NCI-H82 (cell line): ENCODE measurements around the gene CTNNA3.

Experiments used
- DNase-seq: peaks from one replicate; lab custom pipeline; 2025; lab: John Stamatoyannopoulos, UW

CTNNA3 gene

DNA sequence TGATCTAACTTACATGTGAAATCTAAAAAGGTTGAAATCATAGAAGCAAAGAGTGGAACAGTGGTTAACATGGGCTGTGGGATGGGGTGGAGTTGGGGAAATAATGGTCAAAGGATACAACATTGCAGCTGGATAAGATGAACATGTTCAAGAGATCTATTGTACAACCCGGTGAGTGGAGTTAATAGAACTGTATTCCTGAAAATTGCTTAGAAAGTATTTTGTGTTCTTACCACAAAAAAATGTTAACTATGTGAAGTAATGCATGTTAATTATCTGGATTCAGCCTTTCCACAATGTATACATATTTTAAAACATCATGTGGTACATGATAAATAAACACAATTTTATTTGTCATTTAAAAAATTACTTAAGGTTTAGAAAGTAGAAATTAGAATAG, 1041.1 kb downstream of the CTNNA3 start:
- DNase-seq: no peak

- DNase-seq: no peak
These were observed 1044.5 kb downstream of the CTNNA3 start for GRCh38 chr10:66651308-66652082.

GRCh38 chr10:66649626-66650025, 1046.4 kb downstream of the CTNNA3 start:
- DNase-seq: no peak

GRCh38 chr10:66642217-66642616, 1053.8 kb downstream of the CTNNA3 start:
- DNase-seq: no peak

DNA sequence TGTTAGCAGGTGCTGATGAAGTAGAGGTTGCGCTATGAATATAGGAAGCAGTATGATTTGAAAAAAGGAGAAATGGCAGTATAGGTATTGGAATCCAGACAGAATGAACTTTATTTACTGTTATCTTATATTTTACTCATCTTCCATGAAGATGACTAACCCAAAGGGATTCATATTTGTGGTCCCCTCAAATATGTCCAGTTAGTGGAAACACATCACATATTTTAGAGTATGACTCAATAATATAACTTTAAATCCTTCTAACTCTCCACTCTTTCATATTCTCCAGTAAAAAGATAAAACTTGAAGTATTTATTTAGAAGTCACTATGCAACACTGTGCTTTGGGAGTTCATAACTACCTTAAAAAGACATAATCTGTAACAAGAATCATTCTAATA, 1056.6 kb downstream of the CTNNA3 start:
- DNase-seq: no peak

- no peak for DNase-seq
These were observed 1058.5 kb downstream of the CTNNA3 start for GRCh38 chr10:66637273-66638036.

GRCh38 chr10:66629996-66630395, 1066.0 kb downstream of the CTNNA3 start:
- no peak for DNase-seq

GRCh38 chr10:66627156-66627555, 1068.8 kb downstream of the CTNNA3 start:
- DNase-seq: peak; percentile 66

GRCh38 chr10:66625709-66626590, 1070.0 kb downstream of the CTNNA3 start:
- DNase-seq: no peak

GRCh38 chr10:66622050-66622449, 1073.9 kb downstream of the CTNNA3 start:
- DNase-seq: no peak

- DNase-seq: peak; percentile 34
These were observed 1091.8 kb downstream of the CTNNA3 start for GRCh38 chr10:66604195-66604594.

DNA sequence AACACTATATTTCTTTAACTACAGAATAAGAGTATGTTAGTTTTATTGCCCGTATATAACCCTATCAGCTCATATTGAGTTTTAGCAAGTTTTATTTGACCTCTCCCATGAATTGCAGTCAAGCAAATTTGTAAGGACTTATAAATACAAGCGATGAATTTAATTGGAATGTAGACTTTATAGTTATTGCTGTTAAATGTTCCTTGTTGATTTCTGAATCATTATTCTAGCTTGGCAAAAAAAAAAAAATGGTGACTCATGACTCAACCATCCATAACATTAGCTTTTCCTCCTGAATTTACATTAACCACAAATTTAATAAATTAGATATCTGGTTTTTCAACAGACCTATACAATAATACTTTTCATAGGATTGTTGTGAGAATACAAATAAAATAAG, 1104.1 kb downstream of the CTNNA3 start:
- DNase-seq: no peak

GRCh38 chr10:66587680-66588050, 1108.3 kb downstream of the CTNNA3 start:
- DNase-seq: no peak

GRCh38 chr10:66586897-66587679, 1108.9 kb downstream of the CTNNA3 start:
- no peak for DNase-seq

DNA sequence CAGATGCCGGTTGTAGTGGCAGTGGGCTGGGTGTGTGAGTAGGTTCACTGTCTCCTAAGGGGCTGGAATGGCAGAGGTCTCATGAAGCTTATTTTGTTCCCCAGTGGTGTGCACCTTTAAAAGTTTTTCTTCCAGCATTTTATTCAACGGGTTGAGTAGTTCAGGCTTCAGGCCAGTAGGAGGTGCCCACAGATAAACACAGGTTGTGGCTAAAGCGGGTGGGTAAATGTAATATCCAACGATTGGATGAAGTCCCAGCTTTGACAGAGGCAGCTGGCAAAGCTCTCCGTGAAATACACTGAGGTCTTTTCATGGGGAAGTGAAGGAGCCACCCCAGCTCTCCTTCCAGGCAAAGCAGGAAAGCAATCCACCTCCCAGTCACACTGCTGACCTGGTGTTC, 1109.9 kb downstream of the CTNNA3 start:
- peak; percentile 28 for DNase-seq

DNA sequence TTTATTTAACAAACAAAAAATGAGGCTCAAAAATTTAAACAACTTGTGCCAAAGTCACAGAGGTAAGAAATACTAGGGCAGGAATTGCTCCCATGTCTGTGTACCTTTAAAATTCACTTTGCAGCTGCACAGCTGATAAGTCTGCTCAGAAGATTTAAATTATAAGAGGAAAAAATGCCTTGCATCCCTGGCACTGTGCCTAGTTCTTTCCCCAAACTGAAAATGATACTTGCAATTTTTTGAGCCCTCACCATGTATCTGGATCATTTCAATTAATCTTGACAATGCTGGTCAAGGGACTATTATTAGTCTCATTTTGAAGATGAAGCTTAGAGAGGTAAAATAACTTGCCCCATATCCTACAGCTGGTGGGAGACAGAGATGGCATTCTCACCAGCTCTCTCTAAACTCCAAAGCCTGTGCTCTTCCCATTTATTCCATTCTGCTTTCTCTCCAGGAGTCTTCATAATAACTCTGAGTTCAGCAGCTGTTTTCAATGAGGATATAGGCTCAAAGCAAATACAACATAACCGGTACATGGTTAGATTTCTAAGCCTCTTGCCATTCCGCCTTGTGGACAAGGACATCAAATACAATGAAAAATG, 1120.6 kb downstream of the CTNNA3 start:
- DNase-seq: no peak

- DNase-seq: no peak
These were observed 1123.3 kb downstream of the CTNNA3 start for GRCh38 chr10:66572700-66573099.

DNA sequence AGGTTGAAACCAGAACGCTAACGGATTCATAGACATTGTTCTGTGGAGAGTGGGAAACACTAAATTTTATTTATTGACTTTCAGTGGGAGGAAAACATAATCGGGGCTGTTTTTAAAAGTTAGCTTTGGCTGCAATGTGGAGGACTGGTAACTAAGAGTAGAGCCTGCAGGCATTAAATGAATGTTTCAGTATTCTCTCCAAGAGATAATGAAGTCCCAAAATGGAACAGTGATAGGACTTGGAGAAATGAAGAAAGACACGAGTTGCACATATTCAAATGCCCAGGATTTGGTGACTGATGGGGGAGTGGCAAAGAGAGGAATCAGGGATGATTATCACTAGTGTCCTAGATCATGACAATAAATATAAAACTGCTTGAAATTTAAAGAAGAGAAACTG, 1130.0 kb downstream of the CTNNA3 start:
- DNase-seq: no peak

DNA sequence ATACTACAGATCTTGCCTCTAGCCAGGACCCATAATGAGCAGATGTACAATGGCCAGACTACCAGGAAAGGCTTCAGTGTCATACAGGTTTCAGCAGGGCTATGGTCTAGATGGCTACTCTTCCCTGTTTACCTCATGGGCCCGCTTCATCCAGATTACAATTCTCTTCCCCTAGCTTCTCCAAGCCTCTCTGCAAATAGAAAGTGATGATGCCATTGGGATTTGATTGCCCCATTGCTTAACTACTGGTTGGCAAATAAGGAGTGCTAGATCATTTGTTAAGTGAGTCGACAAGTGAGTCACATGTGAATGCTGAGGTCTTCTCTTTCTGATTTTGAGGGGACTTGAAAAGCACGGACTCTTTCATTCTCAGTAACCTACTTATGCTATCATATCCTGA, 1131.7 kb downstream of the CTNNA3 start:
- no peak for DNase-seq

DNA sequence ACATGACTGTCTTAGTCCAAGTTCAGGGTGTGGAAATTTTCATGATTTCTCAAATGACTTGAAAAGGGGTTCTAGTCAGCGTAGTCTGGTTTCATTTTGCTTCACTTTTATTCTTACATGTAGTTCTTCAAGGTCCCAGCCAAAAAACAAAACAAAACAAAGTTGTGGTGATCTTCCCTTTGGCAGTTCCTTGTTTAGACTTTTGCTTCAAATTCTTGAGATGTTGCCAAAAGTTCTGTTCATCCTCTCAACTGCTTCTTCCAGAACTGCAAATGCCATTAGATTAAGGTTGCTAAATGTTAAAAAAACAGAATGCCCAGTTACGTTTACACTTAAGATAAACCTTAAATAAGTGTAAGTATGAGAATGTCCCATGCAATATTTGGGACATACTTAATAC, 1140.9 kb downstream of the CTNNA3 start:
- DNase-seq: no peak

- no peak for DNase-seq
These were observed 1143.7 kb downstream of the CTNNA3 start for GRCh38 chr10:66552331-66552730.
